HEK293 (cell line): ENCODE measurements around the gene MALRD1.

Experiments used
- EGR2 ChIP-seq: fragments of 450-650 bp; formaldehyde crosslinking; IDR thresholded peaks from 2 replicates; pipeline ENCODE4 v1.5.1; 2016; ENCODE audit warnings: low read depth, missing biosample characterization, missing genetic modification characterization
- PRDM1 ChIP-seq: fragments of 450-650 bp; formaldehyde crosslinking; IDR thresholded peaks from 2 replicates; pipeline ENCODE4; 2016; ENCODE audit warnings: missing biosample characterization, missing genetic modification characterization
- SCRT1 ChIP-seq: fragments of 450-650 bp; formaldehyde crosslinking; IDR thresholded peaks from 2 replicates; pipeline ENCODE4 v1.5.1; 2016; ENCODE audit warnings: missing biosample characterization, missing genetic modification characterization, borderline replicate concordance
- ZNF132 ChIP-seq: fragments of 450-650 bp; formaldehyde crosslinking; IDR thresholded peaks from 2 replicates; pipeline ENCODE4 v1.5.1; 2017; ENCODE audit warnings: missing biosample characterization, missing genetic modification characterization, borderline replicate concordance
- ZNF214 ChIP-seq: fragments of 450-650 bp; formaldehyde crosslinking; IDR thresholded peaks from 2 replicates; pipeline ENCODE4 v1.5.1; 2017; ENCODE audit warnings: missing biosample characterization, mild to moderate bottlenecking, missing genetic modification characterization, borderline replicate concordance
- ZNF335 ChIP-seq: fragments of 450-650 bp; formaldehyde crosslinking; conservative IDR thresholded peaks from 2 replicates; pipeline ENCODE4 v1.5.1; 2016; ENCODE audit warnings: missing biosample characterization, missing genetic modification characterization
- ZNF350 ChIP-seq: fragments of 450-650 bp; formaldehyde crosslinking; IDR thresholded peaks from 2 replicates; pipeline ENCODE4 v1.5.0; 2017; ENCODE audit warnings: missing biosample characterization, mild to moderate bottlenecking, missing genetic modification characterization
- ZNF366 ChIP-seq: fragments of 450-650 bp; formaldehyde crosslinking; conservative IDR thresholded peaks from 2 replicates; pipeline ENCODE4 v1.5.1; 2016; ENCODE audit warnings: missing biosample characterization, missing genetic modification characterization
- ZNF571 ChIP-seq: fragments of 450-650 bp; formaldehyde crosslinking; IDR thresholded peaks from 2 replicates; pipeline ENCODE4 v1.5.0; 2017; ENCODE audit warnings: missing biosample characterization, missing genetic modification characterization
- ZSCAN30 ChIP-seq: fragments of 450-650 bp; IDR thresholded peaks from 2 replicates; pipeline ENCODE4 v1.5.1; 2018; ENCODE audit warnings: missing biosample characterization, mild to moderate bottlenecking, missing genetic modification characterization, moderate library complexity
- TF ChIP-seq, protein P1 (sequence below): fragments of 450-650 bp; formaldehyde crosslinking; IDR thresholded peaks from 2 replicates; pipeline ENCODE4; 2016; ENCODE audit warnings: missing biosample characterization, missing genetic modification characterization
- TF ChIP-seq, protein P2 (sequence below): fragments of 450-650 bp; formaldehyde crosslinking; IDR thresholded peaks from 2 replicates; pipeline ENCODE4 v1.5.1; 2016; ENCODE audit warnings: missing biosample characterization, missing genetic modification characterization
- TF ChIP-seq, protein P3 (sequence below): fragments of 450-650 bp; formaldehyde crosslinking; IDR thresholded peaks from 2 replicates; pipeline ENCODE4 v1.5.1; 2017; ENCODE audit warnings: missing biosample characterization, mild to moderate bottlenecking, missing genetic modification characterization, moderate library complexity
- TF ChIP-seq, protein P4 (sequence below): fragments of 450-650 bp; formaldehyde crosslinking; IDR thresholded peaks from 2 replicates; pipeline ENCODE4 v1.5.1; 2016; ENCODE audit warnings: missing biosample characterization, missing genetic modification characterization

DNA sequence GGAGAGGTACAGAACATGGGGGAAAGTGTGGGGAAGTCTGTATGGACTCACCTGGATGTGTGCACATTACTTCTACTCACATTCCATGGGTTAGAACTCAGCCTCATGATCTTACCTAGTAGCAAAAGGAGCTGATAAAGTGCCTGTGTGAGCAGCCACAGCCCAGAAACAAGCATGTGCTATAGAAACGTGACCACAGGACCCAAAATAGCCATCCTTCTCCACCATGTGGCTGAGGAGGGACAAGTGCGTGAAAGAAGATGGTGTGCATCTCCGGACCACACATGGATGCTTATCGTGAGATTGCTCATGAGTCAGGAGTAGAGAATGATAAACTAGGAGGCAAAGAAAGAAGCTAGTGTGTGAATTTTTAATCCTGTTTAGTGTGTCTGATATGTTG is 431.3 kb downstream of the MALRD1 start:
- TF ChIP-seq, protein P1, sequence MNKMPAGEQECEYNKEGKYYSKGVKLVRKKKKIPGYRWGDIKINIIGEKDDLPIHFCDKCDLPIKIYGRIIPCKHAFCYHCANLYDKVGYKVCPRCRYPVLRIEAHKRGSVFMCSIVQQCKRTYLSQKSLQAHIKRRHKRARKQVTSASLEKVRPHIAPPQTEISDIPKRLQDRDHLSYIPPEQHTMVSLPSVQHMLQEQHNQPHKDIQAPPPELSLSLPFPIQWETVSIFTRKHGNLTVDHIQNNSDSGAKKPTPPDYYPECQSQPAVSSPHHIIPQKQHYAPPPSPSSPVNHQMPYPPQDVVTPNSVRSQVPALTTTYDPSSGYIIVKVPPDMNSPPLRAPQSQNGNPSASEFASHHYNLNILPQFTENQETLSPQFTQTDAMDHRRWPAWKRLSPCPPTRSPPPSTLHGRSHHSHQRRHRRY (tag by site-specific recombination) = no peak
- TF ChIP-seq ZNF214 (tag by site-specific recombination) = no peak
- TF ChIP-seq, protein P2, sequence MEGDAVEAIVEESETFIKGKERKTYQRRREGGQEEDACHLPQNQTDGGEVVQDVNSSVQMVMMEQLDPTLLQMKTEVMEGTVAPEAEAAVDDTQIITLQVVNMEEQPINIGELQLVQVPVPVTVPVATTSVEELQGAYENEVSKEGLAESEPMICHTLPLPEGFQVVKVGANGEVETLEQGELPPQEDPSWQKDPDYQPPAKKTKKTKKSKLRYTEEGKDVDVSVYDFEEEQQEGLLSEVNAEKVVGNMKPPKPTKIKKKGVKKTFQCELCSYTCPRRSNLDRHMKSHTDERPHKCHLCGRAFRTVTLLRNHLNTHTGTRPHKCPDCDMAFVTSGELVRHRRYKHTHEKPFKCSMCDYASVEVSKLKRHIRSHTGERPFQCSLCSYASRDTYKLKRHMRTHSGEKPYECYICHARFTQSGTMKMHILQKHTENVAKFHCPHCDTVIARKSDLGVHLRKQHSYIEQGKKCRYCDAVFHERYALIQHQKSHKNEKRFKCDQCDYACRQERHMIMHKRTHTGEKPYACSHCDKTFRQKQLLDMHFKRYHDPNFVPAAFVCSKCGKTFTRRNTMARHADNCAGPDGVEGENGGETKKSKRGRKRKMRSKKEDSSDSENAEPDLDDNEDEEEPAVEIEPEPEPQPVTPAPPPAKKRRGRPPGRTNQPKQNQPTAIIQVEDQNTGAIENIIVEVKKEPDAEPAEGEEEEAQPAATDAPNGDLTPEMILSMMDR = no peak
- no peak for TF ChIP-seq ZNF350 (tag by site-specific recombination)
- TF ChIP-seq PRDM1 (tag by site-specific recombination) = no peak
- TF ChIP-seq, protein P3, sequence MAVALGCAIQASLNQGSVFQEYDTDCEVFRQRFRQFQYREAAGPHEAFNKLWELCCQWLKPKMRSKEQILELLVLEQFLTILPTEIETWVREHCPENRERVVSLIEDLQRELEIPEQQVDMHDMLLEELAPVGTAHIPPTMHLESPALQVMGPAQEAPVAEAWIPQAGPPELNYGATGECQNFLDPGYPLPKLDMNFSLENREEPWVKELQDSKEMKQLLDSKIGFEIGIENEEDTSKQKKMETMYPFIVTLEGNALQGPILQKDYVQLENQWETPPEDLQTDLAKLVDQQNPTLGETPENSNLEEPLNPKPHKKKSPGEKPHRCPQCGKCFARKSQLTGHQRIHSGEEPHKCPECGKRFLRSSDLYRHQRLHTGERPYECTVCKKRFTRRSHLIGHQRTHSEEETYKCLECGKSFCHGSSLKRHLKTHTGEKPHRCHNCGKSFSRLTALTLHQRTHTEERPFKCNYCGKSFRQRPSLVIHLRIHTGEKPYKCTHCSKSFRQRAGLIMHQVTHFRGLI (tag by site-specific recombination) = no peak
- TF ChIP-seq ZSCAN30 (tag by site-specific recombination) = no peak
- no peak for TF ChIP-seq ZNF132
- TF ChIP-seq SCRT1 (tag by site-specific recombination) = no peak
- TF ChIP-seq, protein P4, sequence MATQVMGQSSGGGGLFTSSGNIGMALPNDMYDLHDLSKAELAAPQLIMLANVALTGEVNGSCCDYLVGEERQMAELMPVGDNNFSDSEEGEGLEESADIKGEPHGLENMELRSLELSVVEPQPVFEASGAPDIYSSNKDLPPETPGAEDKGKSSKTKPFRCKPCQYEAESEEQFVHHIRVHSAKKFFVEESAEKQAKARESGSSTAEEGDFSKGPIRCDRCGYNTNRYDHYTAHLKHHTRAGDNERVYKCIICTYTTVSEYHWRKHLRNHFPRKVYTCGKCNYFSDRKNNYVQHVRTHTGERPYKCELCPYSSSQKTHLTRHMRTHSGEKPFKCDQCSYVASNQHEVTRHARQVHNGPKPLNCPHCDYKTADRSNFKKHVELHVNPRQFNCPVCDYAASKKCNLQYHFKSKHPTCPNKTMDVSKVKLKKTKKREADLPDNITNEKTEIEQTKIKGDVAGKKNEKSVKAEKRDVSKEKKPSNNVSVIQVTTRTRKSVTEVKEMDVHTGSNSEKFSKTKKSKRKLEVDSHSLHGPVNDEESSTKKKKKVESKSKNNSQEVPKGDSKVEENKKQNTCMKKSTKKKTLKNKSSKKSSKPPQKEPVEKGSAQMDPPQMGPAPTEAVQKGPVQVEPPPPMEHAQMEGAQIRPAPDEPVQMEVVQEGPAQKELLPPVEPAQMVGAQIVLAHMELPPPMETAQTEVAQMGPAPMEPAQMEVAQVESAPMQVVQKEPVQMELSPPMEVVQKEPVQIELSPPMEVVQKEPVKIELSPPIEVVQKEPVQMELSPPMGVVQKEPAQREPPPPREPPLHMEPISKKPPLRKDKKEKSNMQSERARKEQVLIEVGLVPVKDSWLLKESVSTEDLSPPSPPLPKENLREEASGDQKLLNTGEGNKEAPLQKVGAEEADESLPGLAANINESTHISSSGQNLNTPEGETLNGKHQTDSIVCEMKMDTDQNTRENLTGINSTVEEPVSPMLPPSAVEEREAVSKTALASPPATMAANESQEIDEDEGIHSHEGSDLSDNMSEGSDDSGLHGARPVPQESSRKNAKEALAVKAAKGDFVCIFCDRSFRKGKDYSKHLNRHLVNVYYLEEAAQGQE (tag by site-specific recombination) = no peak
- TF ChIP-seq ZNF366 (tag by site-specific recombination) = no peak
- TF ChIP-seq ZNF335 = no peak
- no peak for TF ChIP-seq EGR2 (tag by site-specific recombination)
- TF ChIP-seq ZNF571 (tag by site-specific recombination) = no peak
